GM21737 (cell line): ENCODE results near the gene ARID1A.

ENCODE experiments used
- ATAC-seq: cut with Tn5 transposase; IDR thresholded peaks from one replicate; pipeline ENCODE4 v1.9.1; 2021; ENCODE audit warnings: mild to moderate bottlenecking, moderate library complexity; ENCODE audit not compliant: unreplicated experiment

Gene ARID1A

GRCh38 chr1:26727476-26727875, 31.7 kb downstream of the ARID1A start:
- no peak for ATAC-seq

DNA sequence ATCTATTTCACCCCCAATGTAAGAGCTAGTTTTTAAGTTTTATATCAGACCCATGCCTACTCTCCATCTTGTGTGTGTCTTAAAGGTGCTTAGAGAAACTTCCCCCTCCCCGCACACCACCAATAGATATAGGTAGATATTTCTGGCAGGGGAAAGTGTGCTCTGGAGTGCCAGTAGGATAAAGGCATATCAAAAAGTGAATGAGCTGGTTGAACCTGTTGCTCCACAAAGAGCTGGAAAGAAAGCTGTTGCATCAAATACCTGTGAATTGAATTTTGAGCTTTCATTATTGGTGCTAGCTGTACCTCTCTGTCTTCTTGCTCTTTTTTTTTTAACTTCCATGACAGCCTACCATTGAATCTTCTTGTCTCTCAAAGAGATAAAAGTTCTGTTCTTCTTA, 32.8 kb downstream of the ARID1A start:
- ATAC-seq = no peak

- no peak for ATAC-seq
Measured at GRCh38 chr1:26729633-26730032, 33.8 kb downstream of the ARID1A start.

DNA sequence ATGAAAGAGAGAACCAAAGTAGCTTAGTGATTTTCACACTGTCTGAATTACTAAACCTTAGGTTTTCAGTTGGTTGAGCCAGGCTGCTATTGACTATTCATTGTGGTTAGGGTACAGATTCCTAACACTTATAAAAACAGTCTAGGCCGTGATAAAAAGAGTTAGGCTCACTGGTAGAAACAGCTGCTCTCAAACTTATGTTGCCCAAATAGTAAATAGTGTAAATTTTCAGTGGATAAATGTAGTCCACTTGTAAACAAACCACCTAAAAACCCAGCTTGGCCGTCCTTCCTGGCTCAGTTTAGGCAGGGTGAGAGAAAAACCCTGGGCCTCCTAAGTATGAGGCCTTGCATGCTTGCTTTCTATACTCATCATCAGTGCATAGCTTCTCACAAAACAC, 34.9 kb downstream of the ARID1A start:
- ATAC-seq = no peak

DNA sequence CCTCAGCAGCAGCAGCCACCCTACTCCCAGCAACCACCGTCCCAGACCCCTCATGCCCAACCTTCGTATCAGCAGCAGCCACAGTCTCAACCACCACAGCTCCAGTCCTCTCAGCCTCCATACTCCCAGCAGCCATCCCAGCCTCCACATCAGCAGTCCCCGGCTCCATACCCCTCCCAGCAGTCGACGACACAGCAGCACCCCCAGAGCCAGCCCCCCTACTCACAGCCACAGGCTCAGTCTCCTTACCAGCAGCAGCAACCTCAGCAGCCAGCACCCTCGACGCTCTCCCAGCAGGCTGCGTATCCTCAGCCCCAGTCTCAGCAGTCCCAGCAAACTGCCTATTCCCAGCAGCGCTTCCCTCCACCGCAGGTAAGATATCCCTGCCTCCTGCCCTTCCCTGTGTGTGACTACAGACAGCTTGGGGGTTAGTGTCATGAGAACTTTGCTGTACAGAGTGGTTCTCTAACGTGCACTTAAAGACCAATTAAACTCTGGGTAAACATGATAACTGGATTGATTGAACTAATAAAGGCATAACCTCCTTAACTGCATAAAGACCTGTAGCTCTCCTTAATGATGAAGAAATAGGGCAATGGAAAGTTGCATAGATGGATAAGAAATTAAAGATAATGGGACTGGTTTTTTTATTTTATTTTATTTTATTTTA, 35.6 kb downstream of the ARID1A start:
- ATAC-seq = no peak

- ATAC-seq = no peak
Measured at GRCh38 chr1:26733392-26733791, 37.6 kb downstream of the ARID1A start.

DNA sequence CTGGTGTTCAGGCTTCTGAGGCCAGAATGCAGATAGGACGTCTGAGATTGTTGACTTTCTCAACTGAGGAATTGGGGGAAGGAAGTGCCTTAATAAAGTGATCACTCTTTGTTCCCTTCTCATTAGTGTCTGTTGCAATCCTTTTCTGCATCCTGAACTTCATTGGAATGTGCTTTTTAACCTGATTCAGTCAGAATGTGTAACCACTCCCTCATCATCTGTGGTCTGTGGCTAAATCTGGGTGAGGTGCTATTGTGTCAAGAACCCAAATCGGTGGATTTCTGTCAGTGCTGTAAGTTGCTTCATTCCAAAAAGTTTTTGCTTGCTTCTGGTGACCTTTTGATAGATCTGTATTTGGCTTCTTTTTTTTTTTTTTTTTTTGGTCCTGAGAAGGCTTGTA, 38.2 kb downstream of the ARID1A start:
- no peak for ATAC-seq

DNA sequence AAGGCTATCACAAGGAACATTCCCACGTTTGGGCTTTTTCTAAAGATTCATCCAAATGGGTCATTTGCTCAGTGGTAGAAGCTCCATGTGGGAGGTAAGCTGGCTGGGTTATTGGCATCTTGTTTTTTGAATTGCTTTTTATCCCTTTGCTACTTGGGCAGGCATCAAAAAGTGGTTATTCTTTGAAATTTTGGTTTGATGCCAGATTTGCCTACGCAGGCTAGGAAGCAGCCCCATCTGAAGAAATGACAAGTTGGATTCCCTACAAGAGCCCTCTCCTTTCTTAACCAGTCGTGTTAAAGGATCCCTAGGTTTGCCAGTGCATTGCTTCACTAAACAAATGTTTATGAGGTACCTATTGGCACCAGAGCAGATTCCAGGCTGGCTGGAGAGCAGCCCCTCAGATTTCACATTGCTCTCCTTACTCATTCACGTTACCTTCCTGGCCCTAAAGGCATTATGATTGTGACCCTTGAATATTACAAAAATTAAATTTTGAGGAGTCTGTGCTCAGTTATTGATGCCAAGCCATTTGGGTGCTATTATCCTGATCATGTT, 38.8 kb downstream of the ARID1A start:
- no peak for ATAC-seq

GRCh38 chr1:26739329-26739914, 43.6 kb downstream of the ARID1A start:
- no peak for ATAC-seq

GRCh38 chr1:26740023-26740634, 44.3 kb downstream of the ARID1A start:
- ATAC-seq = no peak

GRCh38 chr1:26740952-26741351, 45.1 kb downstream of the ARID1A start:
- no peak for ATAC-seq

- no peak for ATAC-seq
Measured at GRCh38 chr1:26743426-26744059, 47.7 kb downstream of the ARID1A start.

DNA sequence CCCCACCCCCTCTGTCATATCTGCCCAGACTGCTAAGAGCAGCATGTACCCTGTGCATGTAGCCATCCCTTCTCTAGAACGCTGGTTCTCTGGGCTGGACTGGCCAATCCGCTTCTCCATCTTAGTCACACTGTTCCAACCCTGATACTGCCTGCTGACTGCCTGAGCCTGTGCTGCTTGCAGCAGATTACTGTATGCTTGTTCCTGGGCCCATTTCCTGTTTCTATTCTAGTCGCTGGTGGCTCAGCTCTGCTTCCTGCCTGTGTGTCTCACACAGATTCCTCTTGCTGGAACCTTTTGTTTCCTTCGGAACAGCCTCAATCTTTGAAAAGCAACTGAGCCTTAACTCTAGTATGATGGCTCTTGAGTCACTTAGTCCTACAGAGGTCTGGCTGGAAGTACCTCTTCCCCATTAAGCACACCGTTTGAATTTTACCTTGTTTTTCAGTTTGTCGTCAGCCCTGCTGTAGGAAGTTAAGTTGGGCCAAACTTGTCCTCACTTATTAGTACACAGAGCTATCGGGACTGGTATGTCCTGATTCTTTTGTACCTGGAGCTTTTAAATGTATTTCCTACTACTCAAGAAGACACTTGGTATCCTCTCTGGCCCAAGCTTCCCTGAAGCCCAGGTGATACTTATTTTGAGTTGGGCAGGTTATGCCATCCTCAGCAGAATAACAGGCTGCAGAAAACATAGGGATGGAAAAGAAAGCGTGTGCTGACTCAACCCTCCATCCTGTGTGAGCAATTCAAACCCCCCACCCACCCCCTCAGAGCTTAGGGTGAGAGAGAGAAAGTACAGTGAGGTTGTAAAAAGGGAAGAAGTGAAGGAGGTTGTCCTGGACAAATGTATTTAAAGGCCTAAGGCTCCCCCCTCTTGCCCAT, 48.5 kb downstream of the ARID1A start:
- ATAC-seq = peak; percentile 96

DNA sequence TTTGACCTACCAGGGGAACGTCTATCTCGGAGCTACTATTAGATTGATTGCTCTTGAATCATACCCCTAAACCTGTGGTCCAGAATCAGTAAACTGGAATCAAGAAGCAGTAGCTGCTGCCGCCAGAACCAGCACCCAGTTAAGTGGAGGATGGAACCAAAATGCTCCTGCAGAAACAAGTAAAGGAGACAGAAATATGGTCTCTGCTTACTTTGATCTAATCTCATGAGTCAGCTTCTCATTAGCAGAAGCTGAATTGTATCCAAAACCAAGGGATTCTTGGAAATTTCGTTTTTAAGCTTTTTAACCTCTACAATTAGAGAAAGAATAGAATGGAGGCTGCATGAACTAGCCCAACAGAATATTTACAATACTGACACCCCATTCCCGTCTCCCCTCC, 49.4 kb downstream of the ARID1A start:
- ATAC-seq = no peak

GRCh38 chr1:26747048-26747447, 51.2 kb downstream of the ARID1A start:
- no peak for ATAC-seq

DNA sequence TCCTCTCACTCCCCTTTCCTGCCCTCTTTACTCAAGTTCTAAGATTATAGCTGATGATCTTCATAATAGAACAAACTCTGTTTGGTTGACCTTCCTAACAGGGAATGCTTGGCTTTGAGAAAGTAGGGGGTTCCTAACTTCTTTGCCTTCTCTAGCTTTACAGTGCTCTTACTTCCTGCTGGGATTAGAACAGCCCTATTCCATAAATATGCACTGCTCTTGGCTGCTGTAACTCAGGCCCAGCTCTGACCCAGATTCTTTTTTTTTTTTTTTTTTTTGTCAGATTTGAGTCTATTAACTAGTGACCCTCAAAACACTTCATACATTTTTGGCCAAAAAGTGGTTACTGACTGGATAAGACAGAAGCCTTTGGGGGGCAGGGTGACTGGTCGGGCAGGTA, 52.5 kb downstream of the ARID1A start:
- ATAC-seq = no peak

DNA sequence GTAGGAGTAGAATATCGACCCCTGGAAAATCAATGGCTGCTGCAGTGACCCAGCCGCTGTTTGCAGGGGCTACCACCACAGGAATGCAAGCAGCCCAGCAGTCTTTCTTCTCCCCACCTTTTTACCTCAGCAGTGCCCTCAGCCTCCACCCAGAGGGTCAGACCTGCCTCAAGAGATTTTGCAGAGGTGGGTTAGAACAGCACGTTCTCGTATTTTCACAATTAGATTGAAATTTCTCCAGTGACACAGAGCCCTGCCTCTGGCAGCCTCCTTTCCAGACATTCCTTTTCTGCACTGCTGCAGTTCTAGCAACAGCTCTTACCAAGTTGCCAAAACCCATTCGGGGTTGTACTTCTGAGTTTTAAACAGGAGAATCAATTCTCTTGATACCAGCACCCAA, 53.6 kb downstream of the ARID1A start:
- ATAC-seq = no peak

DNA sequence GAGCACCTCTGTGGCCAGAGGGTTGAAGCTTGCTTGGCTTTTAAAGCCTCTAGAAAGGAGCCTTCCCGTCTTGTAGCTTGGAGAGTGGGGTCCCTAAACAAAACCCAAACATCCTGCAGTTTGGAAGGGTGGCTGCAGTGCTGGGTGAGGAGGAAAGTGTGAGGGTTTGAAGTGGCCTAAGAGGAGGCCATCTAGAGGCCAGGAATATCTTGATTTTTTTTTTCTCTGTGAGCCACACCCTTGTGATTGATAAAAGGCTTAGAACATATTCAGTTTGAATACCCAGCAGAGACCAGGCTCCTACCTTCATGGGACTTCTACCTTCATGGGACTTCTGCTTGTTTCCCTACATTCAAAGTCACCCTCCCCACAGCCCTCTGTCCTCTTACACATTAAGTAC, 54.6 kb downstream of the ARID1A start:
- ATAC-seq = no peak

- ATAC-seq = no peak
Measured at GRCh38 chr1:26752519-26752918, 56.7 kb downstream of the ARID1A start.

GRCh38 chr1:26754086-26754874, 58.5 kb downstream of the ARID1A start:
- no peak for ATAC-seq
